SJCRH30 (cell line): ENCODE measurements around the gene DUSP18. TPM values are rescaled to one million over a fixed set of nuclear protein-coding genes. Genes with fewer than 3 reads are reported as not detected.

ENCODE experiments used
- DNase-seq, 2 experiments: peaks; one replicate each; pipeline ENCODE4 v3.0.0-alpha.2; 2015 to 2020
- H3K27ac ChIP-seq: fragments of 250-450 bp; sonication (Bioruptor Pico); 2 replicates; pipeline ENCODE4 v1.5.1; 2020; ENCODE audit warnings: mild to moderate bottlenecking, moderate library complexity
- H3K27me3 ChIP-seq: fragments of 250-450 bp; sonication (Bioruptor Pico); 2 replicates; pipeline ENCODE4 v1.5.1; 2020; ENCODE audit warnings: mild to moderate bottlenecking, moderate library complexity
- H3K36me3 ChIP-seq: fragments of 250-450 bp; sonication (Bioruptor Pico); 2 replicates; pipeline ENCODE4 v1.5.1; 2020; ENCODE audit warnings: mild to moderate bottlenecking, moderate library complexity
- H3K4me1 ChIP-seq: fragments of 250-450 bp; sonication (Bioruptor Pico); 2 replicates; pipeline ENCODE4 v1.5.1; 2020; ENCODE audit warnings: mild to moderate bottlenecking, moderate library complexity
- H3K4me3 ChIP-seq: fragments of 250-450 bp; sonication (Bioruptor Pico); 2 replicates; pipeline ENCODE4 v1.5.1; 2020; ENCODE audit warnings: mild to moderate bottlenecking, moderate library complexity
- H3K9me3 ChIP-seq: fragments of 250-450 bp; sonication (Bioruptor Pico); replicated peaks from 2 replicates; pipeline ENCODE4 v1.5.1; 2020; ENCODE audit warnings: mild to moderate bottlenecking, moderate library complexity
- total RNA-seq: library from RNA; depleted of rRNA; stranded (reverse); fragments of >200 nt; shearing (Covaris generic); gene quantifications from 2 replicates; pipeline ENCODE4 v1.2.3, GENCODE V29; 2014

The DUSP18 gene
- total RNA-seq, 1 experiment from 2014 or later = 1.7 TPM

DNA sequence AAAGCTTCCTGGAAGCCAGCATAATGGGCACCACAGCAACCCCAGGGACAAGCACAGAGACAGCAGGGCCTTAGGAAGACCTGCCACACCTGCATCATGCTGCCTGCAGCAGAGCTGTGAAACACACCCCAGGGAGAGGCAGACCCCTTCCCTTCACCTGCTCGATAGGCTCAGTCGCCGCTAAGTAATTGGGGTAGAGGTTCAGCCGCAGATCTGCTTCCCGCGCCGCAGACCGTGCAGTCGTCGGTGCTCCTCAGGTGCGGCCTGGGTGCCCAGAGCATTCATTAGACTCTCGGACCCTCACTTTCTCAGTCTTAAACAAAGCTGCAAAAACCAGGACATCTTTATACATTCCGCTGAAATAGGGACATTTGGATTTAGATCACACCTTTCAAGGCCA, 2.9 kb downstream of the DUSP18 start:
- Histone ChIP-seq H3K27ac (no peak overlapping the region), H3K4me3 (no peak overlapping the region), H3K4me1 (no peaks in the 10 kb centered on the region), H3K9me3 (no peaks in the 10 kb centered on the region), H3K27me3 (no peaks in the 10 kb centered on the region), H3K36me3 (no peaks in the 10 kb centered on the region)
- no peak for DNase-seq

DNA sequence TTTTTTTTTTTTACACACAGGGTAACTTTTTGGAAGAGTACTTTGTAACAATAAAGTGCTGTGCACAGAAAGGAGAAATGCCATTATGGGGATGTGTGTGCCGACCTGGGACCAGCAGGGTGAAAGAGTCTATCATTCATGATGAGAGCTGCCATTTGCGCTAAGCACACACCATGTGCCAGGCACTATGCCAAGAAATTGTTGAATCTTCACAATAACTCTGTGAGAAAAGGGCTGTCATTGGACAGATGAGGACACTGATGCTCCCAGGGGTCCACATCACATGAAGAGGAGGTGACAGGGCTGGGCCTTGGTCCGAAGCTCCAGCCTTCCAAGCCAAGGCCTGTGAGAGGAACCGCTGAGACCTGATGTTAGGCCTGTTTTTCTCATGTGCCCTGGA, 5.6 kb downstream of the DUSP18 start:
- Histone ChIP-seq H3K4me1 (no peaks in the 10 kb centered on the region), H3K36me3 (no peaks in the 10 kb centered on the region), H3K9me3 (no peaks in the 10 kb centered on the region), H3K4me3 (no peak overlapping the region), H3K27ac (no peak overlapping the region), H3K27me3 (no peaks in the 10 kb centered on the region)
- DNase-seq = no peak

DNA sequence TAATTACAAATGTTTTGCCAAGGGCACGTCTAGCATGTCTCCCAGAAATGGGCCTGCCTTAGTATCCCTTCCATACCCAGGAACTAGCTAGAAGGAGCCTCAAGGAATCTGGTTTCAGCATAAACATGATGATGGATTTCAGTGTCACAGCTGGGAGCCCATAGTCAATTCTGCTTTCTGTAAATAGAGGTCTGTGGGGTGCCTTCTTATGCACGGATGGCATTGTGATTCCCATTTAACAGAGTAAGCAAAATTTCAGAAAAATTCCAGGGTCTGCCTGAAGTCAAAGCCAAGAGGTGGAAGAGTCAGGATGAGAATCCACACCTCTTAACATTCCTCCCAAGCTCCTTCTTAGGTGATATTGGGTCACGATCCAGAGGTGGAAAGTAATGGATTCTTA, 12.1 kb downstream of the DUSP18 start:
- H3K4me3 ChIP-seq = no peak overlapping the region
- H3K9me3 ChIP-seq = no peaks in the 10 kb centered on the region
- no peak for DNase-seq
- H3K4me1 ChIP-seq = no peaks in the 10 kb centered on the region
- no peak overlapping the region for H3K27ac ChIP-seq
- no peaks in the 10 kb centered on the region for H3K27me3 ChIP-seq
- H3K36me3 ChIP-seq = no peaks in the 10 kb centered on the region

DNA sequence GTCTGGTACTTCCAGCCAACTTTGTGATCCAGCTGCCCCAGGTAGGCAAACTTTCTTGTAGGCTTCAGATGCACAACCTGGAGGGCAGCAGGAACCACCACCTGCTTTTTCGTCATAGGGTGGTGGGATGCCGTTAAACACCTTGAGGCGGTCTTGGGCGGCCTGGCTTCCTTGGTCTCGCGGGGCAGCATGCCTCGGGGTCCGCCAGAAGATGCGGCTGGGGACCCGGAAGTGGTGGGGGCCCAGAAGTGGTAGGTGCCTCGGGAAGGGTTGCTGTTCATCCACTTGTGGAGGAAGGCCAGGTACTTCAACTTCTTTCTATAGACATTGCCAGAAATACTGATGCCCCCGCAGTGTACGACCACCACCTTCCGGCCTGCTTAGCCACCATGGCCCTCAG, 13.3 kb downstream of the DUSP18 start:
- DNase-seq = no peak
- no peaks in the 10 kb centered on the region for H3K36me3 ChIP-seq
- no peaks in the 10 kb centered on the region for H3K27me3 ChIP-seq
- no peaks in the 10 kb centered on the region for H3K4me1 ChIP-seq
- no peaks in the 10 kb centered on the region for H3K9me3 ChIP-seq
- no peak overlapping the region for H3K4me3 ChIP-seq
- no peak overlapping the region for H3K27ac ChIP-seq

DNA sequence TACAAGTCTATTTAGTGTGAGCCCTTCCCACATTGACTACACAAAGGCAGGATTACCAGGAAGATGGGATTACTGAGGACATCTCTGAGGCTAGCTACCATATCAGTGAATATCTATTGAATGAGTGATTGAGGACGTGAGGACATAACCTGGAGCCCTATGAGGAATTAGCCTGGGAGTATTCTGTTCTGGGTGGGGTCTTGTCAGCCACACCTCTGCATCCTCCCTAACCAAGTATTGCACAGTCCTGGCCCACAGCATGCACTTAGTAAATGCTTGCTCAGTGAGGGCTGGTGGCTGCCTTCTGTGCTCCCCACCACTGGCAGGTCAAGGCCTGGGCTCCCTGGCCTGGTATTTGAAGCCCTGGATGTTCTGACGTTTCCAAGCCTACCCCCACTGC, 14.8 kb downstream of the DUSP18 start:
- Histone ChIP-seq H3K4me1 (no peaks in the 10 kb centered on the region), H3K4me3 (no peak overlapping the region), H3K27ac (no peak overlapping the region), H3K9me3 (no peaks in the 10 kb centered on the region), H3K27me3 (no peaks in the 10 kb centered on the region), H3K36me3 (no peaks in the 10 kb centered on the region)
- DNase-seq = no peak

DNA sequence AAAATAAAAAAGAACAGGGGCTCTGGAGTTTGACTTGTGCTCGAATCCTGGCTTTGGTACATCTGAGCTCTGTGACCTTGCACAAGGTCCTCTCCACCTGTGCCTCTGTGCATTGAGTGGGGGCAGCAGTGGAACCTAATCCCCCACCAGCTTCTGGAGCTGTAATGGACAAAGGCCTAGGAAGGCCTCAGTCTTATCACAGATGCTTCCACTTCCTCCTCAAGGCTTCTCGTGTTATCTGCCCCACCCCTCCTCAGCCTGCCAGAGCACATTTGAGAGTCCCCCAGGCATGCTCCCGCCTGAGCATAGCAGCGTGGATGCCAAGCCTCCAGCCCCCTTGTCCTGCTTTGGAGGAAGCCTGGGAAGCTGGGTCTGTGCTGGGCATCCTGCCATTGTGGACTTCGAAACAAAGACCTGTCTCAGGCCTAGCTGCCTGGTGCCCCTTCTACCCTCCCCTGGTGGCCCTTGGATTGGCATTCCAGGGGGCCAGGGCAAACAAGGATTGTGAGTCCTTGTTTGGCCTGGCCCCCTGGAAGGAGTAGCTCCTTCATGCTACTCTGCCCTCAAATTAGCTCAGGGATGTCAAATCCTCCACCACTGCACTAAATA, 17.1 kb downstream of the DUSP18 start:
- Histone ChIP-seq H3K4me3 (no peak overlapping the region), H3K9me3 (no peaks in the 10 kb centered on the region), H3K4me1 (no peaks in the 10 kb centered on the region), H3K27ac (no peak overlapping the region), H3K27me3 (no peaks in the 10 kb centered on the region), H3K36me3 (no peaks in the 10 kb centered on the region)
- no peak for DNase-seq

DNA sequence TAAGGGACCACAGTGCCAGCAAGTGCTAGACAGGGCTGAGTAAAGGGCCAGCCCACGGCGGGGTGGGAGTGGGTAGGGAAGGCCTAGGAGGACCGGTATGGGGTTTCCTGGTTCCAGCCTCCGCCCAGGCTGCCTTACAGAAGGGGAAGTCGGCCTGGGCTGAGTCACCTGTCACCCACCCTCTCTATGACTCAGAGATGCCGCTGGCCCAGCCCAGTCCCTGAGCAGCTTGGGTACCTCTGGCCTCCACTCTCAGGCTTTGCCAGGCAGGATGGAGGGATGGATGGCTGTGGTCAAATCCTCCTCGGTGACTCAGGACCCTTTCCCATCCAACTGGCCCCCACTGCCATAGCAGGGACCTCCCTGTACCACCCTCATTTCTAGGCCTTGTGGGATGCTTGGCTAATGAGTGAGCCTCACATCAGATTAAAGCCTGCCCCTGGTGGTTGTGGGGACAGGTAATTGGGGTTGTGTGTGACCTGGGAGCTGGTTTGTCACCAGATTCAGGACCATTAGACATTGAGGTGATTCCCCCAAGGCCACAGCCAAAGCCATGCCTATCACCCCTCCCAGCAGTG, 18.2 kb downstream of the DUSP18 start:
- H3K36me3 ChIP-seq = no peaks in the 10 kb centered on the region
- DNase-seq = peak; percentile 15 to 28
- no peak overlapping the region for H3K27ac ChIP-seq
- H3K4me1 ChIP-seq = no peaks in the 10 kb centered on the region
- H3K4me3 ChIP-seq = no peak overlapping the region
- no peaks in the 10 kb centered on the region for H3K9me3 ChIP-seq
- no peaks in the 10 kb centered on the region for H3K27me3 ChIP-seq

DNA sequence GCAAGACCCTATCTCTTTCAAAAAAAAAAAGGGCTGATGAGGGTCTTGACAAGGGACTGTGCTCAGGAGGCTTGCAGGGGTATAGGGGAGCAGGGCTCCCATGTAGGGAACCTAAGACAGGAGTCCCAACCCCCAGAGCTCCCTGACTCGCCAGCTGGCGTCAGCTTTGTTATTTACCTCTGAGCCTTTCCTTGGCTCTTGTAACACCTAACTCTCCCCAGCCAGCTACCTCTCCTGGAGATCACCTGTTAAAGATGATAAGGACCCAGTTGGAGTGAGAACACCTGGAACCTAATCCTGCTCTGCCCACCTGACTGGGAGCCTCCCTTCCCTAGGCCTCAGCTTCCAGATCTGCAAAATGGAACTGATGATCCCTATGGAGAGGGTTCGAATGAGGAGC, 18.9 kb downstream of the DUSP18 start:
- H3K27me3 ChIP-seq = no peaks in the 10 kb centered on the region
- no peaks in the 10 kb centered on the region for H3K9me3 ChIP-seq
- H3K36me3 ChIP-seq = no peaks in the 10 kb centered on the region
- no peaks in the 10 kb centered on the region for H3K4me1 ChIP-seq
- H3K27ac ChIP-seq = no peak overlapping the region
- no peak for DNase-seq
- no peak overlapping the region for H3K4me3 ChIP-seq

DNA sequence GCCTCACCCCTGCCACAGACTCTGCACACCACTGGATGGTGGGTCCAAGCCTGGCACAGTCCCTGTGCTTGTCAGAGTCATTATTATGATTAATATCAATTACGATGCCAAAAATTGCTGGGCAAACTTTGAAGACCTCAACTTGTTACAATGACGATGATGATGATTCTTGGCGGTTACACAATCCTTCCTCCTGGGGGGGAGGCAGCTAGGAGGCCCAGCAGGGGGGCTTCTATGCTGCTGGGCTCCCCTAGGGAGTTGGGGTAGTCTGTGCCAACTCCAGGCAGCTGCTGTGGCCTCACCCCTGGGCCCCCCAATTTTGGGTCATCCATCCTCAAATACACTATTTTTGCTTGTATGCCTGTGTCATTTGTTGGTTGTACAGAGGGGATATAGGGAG, 20.1 kb downstream of the DUSP18 start:
- DNase-seq = no peak
- no peak overlapping the region for H3K27ac ChIP-seq
- H3K4me1 ChIP-seq = no peaks in the 10 kb centered on the region
- no peaks in the 10 kb centered on the region for H3K36me3 ChIP-seq
- H3K4me3 ChIP-seq = no peak overlapping the region
- H3K27me3 ChIP-seq = no peaks in the 10 kb centered on the region
- H3K9me3 ChIP-seq = no peaks in the 10 kb centered on the region

DNA sequence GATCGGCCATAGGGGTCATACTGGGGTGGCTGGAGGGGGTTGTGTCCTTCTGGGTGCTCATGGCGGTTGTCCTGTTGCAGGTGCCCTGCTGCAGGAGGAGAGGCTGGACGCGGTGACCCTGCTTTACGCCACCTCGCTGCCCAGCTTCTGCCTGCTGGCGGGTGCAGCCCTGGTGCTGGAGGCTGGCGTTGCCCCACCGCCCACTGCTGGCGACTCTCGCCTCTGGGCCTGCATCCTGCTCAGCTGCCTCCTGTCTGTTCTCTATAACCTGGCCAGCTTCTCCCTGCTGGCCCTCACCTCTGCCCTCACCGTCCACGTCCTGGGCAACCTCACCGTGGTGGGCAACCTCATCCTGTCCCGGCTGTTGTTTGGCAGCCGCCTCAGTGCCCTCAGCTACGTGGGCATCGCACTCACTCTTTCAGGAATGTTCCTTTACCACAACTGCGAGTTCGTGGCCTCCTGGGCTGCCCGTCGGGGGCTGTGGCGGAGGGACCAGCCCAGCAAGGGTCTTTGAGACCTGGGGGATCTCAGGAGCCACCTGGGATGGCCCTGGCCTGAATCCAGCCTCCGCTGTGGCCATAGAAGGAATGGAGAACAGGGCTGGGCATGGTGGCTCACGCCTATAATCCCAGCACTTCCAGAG, 21.0 kb downstream of the DUSP18 start:
- Histone ChIP-seq H3K36me3 (no peaks in the 10 kb centered on the region), H3K9me3 (no peaks in the 10 kb centered on the region), H3K27me3 (no peaks in the 10 kb centered on the region), H3K27ac (no peak overlapping the region), H3K4me3 (no peak overlapping the region), H3K4me1 (no peaks in the 10 kb centered on the region)
- DNase-seq = no peak

DNA sequence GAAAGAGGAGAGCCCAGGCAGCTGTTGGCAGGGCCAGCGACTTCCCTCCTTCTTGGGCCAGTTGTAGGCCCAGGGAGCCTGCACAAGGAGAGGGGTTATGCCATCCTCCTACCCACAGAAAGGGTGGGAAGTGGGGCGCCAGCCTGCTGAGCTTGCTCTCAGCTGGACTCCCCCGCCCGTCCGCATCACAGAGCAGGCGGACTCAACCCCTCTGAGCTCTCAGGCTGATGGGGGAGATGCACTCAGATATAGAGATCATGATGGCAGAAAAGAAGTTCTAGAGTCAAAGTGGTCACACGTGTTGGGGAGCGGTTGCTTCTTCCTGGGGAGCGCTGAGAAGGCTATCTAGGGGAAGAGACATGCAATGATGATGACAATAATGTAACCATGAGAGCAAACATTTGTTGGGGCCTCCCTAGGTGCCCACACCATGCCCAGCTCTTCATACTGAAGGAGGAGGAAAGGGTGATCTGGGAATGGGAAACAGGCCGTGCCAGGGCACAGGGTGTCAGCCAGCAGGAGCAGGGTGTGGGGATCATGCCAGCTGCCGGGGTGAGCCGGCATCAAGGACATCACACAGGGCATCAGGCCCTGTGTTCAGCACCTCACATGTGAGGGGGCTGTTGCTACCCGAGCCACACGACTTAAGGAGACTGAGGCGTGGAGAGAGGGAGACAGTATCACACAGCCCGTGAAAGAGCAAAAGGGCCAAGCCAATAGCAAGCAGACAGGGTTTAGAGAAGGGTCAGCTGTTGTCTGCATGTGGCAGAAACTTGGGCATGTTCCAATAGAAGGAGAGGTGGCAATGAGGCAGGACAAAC, 24.4 kb downstream of the DUSP18 start:
- Histone ChIP-seq H3K27ac (no peak overlapping the region), H3K4me1 (no peaks in the 10 kb centered on the region), H3K4me3 (no peak overlapping the region), H3K27me3 (no peaks in the 10 kb centered on the region), H3K36me3 (no peaks in the 10 kb centered on the region), H3K9me3 (no peaks in the 10 kb centered on the region)
- no peak for DNase-seq

DNA sequence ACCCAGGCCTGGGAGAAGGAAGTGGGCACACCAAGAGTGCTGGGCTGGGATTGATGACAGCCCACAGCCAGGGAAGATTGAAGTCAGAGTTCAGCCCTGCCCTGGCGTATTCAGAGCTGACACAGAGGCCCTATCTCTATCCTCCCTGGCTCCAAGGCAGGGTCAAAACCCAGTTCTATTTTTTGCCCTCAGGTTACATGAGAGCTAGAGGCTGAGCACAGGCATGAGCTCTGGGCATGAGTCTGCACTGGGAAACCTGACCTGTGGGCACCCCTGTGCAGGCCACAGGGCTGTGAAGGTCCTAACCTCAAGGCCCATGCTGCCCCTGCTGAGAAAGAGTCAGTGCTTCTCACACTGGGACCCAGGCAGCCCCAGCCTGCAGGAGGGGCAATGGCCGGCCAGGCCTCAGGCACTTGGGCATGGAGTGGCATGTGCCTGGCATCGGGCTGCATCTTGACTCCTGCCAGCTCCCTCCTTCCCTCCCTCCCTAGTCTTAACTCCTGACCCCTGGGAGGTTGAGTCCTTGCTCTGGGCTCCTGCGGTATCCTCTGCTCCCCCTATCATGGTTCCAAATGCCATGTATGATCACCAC, 26.7 kb downstream of the DUSP18 start:
- no peak overlapping the region for H3K4me3 ChIP-seq
- DNase-seq = no peak
- no peaks in the 10 kb centered on the region for H3K4me1 ChIP-seq
- no peaks in the 10 kb centered on the region for H3K27me3 ChIP-seq
- H3K9me3 ChIP-seq = no peaks in the 10 kb centered on the region
- H3K36me3 ChIP-seq = no peaks in the 10 kb centered on the region
- H3K27ac ChIP-seq = no peak overlapping the region

DNA sequence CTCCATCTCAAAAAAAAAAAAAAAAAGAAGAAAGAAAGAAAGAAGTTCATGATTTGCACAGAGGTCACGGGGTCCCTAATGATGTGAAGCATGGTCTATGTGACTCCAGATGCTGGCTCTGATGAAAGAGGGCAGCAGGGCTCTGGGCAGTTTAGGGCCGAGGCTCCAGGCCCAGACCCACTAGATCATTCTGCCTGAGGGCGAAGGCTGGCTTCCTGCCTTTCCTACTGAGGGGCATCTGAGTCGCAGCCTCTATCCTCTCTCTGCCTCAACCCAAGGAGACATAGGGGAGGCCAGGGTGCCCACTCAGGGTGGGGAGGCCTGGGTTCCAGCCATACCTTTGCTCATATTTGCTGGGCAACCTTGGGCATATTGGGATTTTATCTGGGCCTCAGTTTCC, 27.3 kb downstream of the DUSP18 start:
- no peaks in the 10 kb centered on the region for H3K9me3 ChIP-seq
- no peaks in the 10 kb centered on the region for H3K4me1 ChIP-seq
- no peak overlapping the region for H3K4me3 ChIP-seq
- no peaks in the 10 kb centered on the region for H3K36me3 ChIP-seq
- no peaks in the 10 kb centered on the region for H3K27me3 ChIP-seq
- DNase-seq = no peak
- H3K27ac ChIP-seq = no peak overlapping the region

DNA sequence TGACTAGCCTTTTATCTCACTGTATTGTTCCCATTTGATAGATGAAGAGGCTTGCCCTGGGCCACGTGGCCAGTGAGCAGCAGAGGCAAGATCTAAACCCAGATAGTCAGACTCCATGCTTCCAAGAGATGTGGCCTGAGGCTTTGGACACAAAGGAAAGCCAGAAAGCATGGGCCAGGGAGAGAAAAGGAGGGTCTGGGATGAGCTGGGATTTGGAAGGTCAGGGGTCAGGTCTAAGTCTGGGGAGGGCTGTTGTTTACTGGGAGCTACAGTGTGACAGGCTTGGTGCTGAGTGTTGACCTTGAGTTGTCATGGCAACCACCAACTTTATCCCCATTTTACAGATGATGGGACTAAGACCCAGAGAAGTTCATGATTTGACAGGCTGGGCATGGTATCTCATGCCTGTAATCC, 30.0 kb downstream of the DUSP18 start:
- H3K27me3 ChIP-seq = no peaks in the 10 kb centered on the region

More for the DNA sequence above, 30.0 kb downstream of the DUSP18 start:
- DNase-seq = no peak
- no peaks in the 10 kb centered on the region for H3K36me3 ChIP-seq
- no peak overlapping the region for H3K4me3 ChIP-seq
- H3K4me1 ChIP-seq = peaks cover 4% of the 10 kb centered on the region; the same call in 1 of the 2 replicates
- H3K27ac ChIP-seq = no peak overlapping the region
- no peaks in the 10 kb centered on the region for H3K9me3 ChIP-seq
